ENCODE results near the gene EPAS1.

DNA sequence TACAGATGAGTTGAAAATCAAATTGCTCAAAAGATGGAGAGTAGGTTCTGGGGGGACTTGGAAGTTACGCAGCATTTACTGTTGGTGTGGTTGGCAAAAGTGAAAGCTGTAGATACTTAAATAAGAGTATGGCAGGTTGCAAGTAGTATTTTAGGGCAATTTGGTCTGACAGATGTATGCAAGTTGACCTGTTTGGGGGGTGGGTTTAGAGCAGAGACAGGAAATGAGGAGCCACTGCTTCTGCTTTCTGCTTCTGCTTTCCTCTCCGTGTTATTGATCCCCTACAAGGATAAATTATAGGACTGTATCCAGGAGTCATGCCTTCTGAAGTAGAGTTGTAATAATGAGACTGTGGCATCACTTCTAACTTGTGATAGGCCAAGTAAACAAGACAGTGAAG, 71.2 kb downstream of the EPAS1 start:
- TF ChIP-seq CTCF (IDR thresholded peaks at IDR 0.05; ENCODE audit: insufficient read depth, low read length): no peak
- TF ChIP-seq POLR2AphosphoS5 (IDR thresholded peaks at IDR 0.05; ENCODE audit: low read depth): no peak
- TF ChIP-seq, protein P1, sequence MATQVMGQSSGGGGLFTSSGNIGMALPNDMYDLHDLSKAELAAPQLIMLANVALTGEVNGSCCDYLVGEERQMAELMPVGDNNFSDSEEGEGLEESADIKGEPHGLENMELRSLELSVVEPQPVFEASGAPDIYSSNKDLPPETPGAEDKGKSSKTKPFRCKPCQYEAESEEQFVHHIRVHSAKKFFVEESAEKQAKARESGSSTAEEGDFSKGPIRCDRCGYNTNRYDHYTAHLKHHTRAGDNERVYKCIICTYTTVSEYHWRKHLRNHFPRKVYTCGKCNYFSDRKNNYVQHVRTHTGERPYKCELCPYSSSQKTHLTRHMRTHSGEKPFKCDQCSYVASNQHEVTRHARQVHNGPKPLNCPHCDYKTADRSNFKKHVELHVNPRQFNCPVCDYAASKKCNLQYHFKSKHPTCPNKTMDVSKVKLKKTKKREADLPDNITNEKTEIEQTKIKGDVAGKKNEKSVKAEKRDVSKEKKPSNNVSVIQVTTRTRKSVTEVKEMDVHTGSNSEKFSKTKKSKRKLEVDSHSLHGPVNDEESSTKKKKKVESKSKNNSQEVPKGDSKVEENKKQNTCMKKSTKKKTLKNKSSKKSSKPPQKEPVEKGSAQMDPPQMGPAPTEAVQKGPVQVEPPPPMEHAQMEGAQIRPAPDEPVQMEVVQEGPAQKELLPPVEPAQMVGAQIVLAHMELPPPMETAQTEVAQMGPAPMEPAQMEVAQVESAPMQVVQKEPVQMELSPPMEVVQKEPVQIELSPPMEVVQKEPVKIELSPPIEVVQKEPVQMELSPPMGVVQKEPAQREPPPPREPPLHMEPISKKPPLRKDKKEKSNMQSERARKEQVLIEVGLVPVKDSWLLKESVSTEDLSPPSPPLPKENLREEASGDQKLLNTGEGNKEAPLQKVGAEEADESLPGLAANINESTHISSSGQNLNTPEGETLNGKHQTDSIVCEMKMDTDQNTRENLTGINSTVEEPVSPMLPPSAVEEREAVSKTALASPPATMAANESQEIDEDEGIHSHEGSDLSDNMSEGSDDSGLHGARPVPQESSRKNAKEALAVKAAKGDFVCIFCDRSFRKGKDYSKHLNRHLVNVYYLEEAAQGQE (IDR thresholded peaks at IDR 0.05; ENCODE audit: insufficient replicate concordance, low read depth): no peak

Measured in HL-60 (cell line).